SK-N-SH treated with all-trans-retinoic acid at 6 μM for 48 hours (cell line): ENCODE data around the gene RGS7.
"Not testable (repeated sequence)": the region's sequence is repeated elsewhere in the genome, so short reads cannot be mapped to it uniquely, and the experiment has no call there.

ENCODE experiments used
- CREB5 ChIP-seq: fragments of 250-450 bp; sonication (Bioruptor Pico); IDR thresholded peaks from 2 replicates; pipeline ENCODE4 v1.5.1; 2020; ENCODE audit warnings: low read depth, mild to moderate bottlenecking, moderate library complexity
- GLIS3 ChIP-seq: fragments of 250-450 bp; sonication (Bioruptor Pico); IDR thresholded peaks from 2 replicates; pipeline ENCODE4 v1.5.0; 2020; ENCODE audit warnings: mild to moderate bottlenecking, moderate library complexity
- ISL1 ChIP-seq: fragments of 250-450 bp; sonication (Bioruptor Pico); IDR thresholded peaks from 2 replicates; pipeline ENCODE4 v2.1.2; 2022; ENCODE audit warnings: mild to moderate bottlenecking, moderate library complexity
- PATZ1 ChIP-seq: fragments of 250-450 bp; sonication (Bioruptor Pico); IDR thresholded peaks from 2 replicates; pipeline ENCODE4 v1.8.0; 2020; ENCODE audit warnings: mild to moderate bottlenecking, moderate library complexity, borderline replicate concordance
- POU6F1 ChIP-seq: fragments of 250-450 bp; sonication (Bioruptor Pico); IDR thresholded peaks from 2 replicates; pipeline ENCODE4 v1.8.0; 2021; ENCODE audit warnings: low read depth, mild to moderate bottlenecking, moderate library complexity, borderline replicate concordance
- PPARA ChIP-seq: fragments of 250-450 bp; sonication (Bioruptor Pico); IDR thresholded peaks from 2 replicates; pipeline ENCODE4 v1.5.0; 2020; ENCODE audit warnings: mild to moderate bottlenecking, borderline replicate concordance
- RARB ChIP-seq: fragments of 250-450 bp; sonication (Bioruptor Pico); IDR thresholded peaks from 2 replicates; pipeline ENCODE4 v1.8.0; 2021; ENCODE audit warnings: mild to moderate bottlenecking, moderate library complexity
- SNAI2 ChIP-seq: fragments of 250-450 bp; sonication (Bioruptor Pico); IDR thresholded peaks from 2 replicates; pipeline ENCODE4 v1.5.0; 2020; ENCODE audit warnings: mild to moderate bottlenecking, moderate library complexity
- TCF4 ChIP-seq: fragments of 250-450 bp; sonication (Bioruptor Pico); IDR thresholded peaks from 2 replicates; pipeline ENCODE4 v1.8.0; 2021; ENCODE audit warnings: mild to moderate bottlenecking, moderate library complexity, borderline replicate concordance
- TOX ChIP-seq: fragments of 250-450 bp; sonication (Bioruptor Pico); IDR thresholded peaks from 2 replicates; pipeline ENCODE4 v1.8.0; 2021; ENCODE audit warnings: mild to moderate bottlenecking, moderate library complexity, borderline replicate concordance
- ZC3H10 ChIP-seq: fragments of 250-450 bp; sonication (Bioruptor Pico); IDR thresholded peaks from 2 replicates; pipeline ENCODE4 v1.5.1; 2021; ENCODE audit warnings: mild to moderate bottlenecking, moderate library complexity
- ZFP3 ChIP-seq: fragments of 250-450 bp; sonication (Bioruptor Pico); IDR thresholded peaks from 2 replicates; pipeline ENCODE4 v1.5.0; 2020; ENCODE audit warnings: mild to moderate bottlenecking, moderate library complexity
- ZNF565 ChIP-seq: fragments of 450-650 bp; formaldehyde crosslinking; conservative IDR thresholded peaks from 2 replicates; pipeline ENCODE4 v1.5.0; 2020; ENCODE audit warnings: low read depth, mild to moderate bottlenecking, moderate library complexity
- ZNF8 ChIP-seq: fragments of 450-650 bp; formaldehyde crosslinking; IDR thresholded peaks from 2 replicates; pipeline ENCODE4 v1.5.0; 2020; ENCODE audit warnings: mild to moderate bottlenecking, moderate library complexity

- TF ChIP-seq POU6F1 (CRISPR knock-in tag); CREB5 (CRISPR knock-in tag); GLIS3; ZC3H10; TCF4 (CRISPR knock-in tag); PPARA (CRISPR knock-in tag); PATZ1 (CRISPR knock-in tag); ZFP3; RARB; SNAI2 (CRISPR knock-in tag); ZNF565 (CRISPR knock-in tag); TOX (CRISPR knock-in tag); ISL1 (CRISPR knock-in tag); ZNF8 (CRISPR knock-in tag): not testable (repeated sequence)
Observed at GRCh38 chr1:241141646-241142045, 215.4 kb downstream of the RGS7 start.
